GM19238 (cell line): ENCODE measurements around the gene OPRL1.
"Not testable (repeated sequence)": the region's sequence is repeated elsewhere in the genome, so short reads cannot be mapped to it uniquely, and the experiment has no call there.

Experiments used
- DNase-seq: peaks from one replicate; pipeline ENCODE4 v3.0.0; 2011; ENCODE audit warnings: low spot score; ENCODE audit not compliant: insufficient read length

The OPRL1 gene

DNA sequence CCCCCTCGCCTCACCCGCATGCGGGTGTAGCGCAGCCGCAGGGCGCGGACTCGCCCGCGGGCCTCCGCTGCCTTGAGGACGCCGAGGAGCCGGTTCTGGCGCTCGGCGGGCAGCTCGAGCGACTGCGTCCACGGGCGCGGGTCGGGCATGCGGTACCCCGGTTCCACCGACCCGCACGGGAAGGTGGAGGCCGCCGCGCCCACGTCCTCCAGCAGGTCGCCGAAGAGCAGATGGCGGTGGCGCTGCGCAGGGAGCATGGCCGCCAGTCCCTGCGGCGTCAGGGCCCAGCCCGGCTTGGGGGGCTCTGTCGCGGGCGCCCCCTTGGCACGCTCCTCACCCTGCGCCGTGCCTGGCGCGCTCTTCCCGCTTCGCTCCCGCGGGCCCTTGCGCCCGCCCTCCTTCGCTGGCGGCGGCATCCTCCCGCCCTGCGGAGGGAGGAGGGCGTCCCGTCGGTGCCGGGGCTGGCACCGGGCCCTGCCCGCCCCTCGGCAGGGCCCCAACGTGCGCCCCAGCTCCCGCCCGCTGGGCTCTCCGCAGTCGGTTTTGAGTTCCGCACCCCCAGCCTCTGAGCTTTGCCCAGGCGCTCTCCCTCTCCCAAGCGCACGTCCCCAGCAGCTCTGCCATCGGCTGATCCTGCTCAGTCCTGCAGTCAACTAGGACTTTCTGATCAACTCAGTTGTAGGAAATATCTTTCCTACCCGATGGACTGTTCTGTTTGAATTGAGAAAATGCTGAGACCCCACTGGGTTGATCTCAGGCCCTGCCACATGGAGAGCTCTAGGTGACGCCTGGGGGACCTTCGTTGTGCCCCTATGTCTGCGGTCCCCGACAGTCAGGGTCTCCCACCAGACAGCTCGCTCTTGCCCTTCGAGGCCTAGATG is 4.2 kb downstream of the OPRL1 start, which contains the start of gene LKAAEAR1:
TSS of gene LKAAEAR1 (minus strand) at position 595 of the 881 bp plus-strand sequence. CDS start at position 416, 179 bp downstream.
- DNase-seq = no peak

DNA sequence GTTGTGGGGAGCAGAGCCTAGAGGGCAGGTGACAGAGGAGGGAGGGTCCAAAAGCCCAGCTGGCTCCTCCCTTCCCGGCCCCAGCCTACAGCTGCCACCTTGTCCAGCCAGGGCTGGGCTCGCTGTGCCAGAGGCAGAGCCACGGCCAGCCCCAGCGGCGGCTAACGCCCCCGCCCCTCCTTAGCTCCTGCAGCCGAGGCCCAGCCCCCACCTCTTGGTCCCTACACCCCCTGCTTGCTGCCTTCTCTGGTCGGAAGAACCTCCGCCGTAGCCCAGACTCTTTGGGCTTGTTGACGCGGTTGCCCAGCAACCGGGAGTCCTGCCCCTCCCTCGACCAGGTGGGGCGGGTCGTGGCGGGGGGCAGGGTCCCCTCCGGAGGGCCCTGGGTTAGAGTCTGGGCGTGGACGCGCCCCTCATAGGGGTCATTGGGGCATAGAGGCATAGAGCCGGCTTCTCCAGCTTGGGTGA is 4.8 kb downstream of the OPRL1 start:
- no peak for DNase-seq

DNA sequence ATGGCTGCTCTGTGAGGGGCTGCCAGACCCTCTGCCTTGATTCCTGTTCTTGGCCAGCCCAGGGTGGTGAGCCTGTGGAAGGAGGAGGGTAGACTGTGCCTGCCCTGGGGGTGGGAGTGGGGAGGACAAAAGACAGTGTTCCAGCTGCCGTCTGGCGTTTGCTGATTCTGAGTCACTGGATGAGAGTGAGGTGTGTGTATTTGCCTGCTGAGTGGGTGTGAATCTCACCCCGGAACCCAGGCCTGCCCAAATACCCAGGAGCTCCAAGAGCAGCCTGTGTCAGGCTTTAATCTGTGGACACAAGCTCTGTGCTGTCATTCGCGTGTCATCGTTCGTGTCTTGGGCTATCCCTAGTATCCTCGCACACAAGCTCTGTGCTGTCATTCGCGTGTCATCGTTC is 6.9 kb downstream of the OPRL1 start:
- DNase-seq = no peak

DNA sequence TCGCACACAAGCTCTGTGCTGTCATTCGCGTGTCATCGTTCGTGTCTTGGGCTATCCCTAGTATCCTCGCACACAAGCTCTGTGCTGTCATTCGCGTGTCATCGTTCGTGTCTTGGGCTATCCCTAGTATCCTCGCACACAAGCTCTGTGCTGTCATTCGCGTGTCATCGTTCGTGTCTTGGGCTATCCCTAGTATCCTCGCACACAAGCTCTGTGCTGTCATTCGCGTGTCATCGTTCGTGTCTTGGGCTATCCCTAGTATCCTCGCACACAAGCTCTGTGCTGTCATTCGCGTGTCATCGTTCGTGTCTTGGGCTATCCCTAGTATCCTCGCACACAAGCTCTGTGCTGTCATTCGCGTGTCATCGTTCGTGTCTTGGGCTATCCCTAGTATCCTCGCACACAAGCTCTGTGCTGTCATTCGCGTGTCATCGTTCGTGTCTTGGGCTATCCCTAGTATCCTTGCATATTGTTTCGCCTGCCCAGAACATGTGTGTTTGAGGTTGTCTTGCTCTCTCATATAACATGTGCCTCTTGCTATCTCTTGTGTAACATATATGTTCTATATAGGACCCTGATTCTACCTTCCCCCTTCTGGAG is 7.4 kb downstream of the OPRL1 start:
- not testable (repeated sequence) for DNase-seq

DNA sequence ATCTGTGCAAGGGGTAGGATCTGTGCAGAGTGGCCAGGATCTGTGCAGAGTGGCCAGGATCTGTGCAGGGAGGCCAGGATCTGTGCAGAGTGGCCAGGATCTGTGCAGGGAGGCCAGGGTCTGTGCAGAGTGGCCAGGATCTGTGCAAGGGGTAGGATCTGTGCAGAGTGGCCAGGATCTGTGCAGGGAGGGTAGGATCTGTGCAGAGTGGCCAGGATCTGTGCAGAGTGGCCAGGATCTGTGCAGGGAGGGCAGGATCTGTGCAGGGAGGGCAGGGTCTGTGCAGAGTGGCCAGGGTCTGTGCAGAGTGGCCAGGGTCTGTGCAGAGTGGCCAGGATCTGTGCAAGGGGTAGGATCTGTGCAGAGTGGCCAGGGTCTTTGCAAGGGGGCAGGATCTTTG is 8.7 kb downstream of the OPRL1 start:
- DNase-seq = not testable (repeated sequence)

DNA sequence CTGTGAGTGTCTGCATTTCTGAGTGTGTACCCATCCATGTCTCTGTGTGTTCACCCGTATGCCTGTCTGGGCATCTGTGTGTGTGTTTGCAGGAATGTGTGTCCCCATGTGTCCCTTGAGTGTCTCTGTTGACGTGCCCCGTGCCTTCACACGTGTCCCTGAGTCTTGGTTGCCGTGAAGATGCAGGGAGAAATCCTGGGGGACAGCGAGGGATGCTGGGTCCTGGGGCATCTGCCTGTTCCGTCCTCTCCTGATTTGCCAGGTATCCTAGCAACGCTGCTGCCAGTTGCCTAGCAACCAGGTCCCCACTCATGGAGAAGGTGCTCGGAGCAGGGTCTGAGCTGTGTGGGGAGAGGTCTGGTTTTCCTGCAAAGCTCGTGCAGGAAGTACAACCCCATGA is 10.3 kb downstream of the OPRL1 start:
- DNase-seq = no peak

DNA sequence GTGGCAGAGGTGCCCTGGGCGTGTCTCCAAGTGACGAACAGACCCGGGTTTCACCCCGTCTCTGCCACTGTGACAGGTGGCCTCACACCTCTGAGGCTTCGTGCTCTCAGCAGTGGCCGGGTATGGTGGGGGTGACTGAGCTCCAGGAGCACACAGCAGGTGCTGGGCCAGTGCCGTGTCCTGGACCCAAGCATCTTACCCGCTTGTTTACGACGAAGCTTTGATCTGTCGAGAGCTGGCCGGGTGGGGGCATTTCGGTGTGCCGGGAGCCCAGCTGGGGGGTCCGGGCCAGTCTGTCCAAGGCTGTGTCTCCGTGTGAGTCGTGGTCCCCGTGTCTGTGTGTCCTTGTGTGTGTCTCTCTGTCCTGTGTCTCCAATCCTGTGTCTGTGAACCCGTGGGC is 11.5 kb downstream of the OPRL1 start:
- DNase-seq = no peak

DNA sequence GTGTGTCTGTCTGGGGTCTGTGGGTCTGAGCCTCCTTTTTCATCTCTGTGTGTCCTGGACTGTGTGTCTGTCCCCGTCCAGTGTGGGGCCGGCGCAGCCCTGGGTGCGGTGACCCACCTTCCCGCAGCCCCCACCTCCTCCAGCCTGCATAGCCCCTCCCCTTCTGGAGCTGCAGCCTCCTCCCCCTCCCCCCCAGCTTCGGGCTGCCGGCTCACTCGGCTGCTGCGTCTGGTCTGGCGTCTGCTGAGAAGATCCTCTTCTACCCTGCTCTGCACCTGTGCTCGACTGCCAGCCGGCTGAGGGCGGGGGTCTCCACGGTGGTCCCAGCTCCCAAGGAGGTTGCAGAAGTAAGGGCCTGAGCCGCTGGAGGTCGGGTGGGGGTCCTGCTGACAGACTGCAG is 11.9 kb downstream of the OPRL1 start:
- DNase-seq = no peak

DNA sequence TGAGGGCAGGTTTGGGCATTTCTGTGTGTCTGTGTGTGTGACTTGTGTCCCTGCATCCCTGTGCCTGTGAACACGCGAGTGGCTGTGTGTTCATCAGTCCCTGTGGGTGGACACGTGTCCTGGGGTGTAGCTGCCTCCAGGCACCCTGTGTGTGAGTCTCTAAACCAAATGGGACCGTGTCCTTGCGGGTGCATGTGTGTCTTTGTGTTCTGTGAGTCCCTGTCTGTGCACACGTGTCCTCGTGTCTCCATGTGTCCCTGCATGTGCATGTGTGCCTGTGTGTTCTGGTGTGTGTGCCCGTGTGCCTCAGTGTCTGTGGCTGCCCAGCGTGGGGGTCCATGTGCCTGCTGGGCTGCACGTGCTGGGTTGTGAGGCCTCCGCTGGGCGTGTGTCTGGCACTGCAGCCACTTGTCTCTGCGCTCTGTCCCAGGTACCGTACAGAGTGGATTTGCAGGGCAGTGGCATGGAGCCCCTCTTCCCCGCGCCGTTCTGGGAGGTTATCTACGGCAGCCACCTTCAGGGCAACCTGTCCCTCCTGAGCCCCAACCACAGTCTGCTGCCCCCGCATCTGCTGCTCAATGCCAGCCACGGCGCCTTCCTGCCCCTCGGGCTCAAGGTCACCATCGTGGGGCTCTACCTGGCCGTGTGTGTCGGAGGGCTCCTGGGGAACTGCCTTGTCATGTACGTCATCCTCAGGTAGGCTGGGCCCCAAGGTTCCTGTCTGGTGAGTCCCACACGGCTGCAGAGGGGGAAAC is 12.6 kb downstream of the OPRL1 start:
- no peak for DNase-seq

DNA sequence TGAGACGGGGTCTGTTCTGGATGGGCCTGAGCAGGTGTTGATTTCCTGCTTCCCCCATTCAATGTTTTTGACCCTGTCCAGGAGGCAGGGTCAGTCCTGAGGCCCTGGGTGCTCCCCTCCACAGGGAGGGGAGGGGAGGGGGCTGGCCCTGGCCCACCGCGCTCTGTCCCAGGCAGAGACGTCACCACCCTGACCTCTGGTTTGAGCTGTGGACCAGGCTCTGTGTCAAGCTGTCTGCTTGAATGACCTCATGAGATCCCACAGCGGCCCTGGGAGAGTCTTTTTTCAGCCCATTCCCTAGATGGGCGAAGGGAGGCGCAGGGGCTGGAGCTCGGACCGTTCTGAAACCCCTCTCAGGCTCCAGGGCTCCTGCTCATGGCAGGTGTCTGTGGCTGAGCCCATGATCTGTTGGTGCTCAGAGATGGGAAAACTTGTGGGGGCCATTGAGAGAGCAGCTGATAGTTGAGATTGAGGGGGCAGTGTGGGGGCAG is 13.2 kb downstream of the OPRL1 start:
- no peak for DNase-seq

DNA sequence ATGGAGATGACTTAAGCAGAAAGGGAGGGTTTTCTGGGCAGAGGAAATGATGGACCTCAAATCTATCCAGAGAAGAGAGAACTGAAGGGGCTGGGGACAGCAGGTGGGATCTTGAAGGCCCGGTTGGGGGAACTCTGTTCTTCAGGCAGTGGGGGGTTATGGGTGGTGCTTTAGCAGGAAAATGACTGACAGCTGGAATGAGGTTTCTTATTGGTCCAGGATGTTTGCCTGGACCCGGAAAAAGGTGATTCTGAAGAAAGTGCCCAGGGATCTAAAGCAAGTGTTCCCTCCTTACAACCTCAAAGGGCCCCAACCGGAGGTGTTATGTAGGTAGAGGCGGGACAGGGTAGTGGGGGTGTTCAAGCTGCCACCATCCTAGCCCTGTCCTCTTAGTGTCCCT is 15.6 kb downstream of the OPRL1 start:
- DNase-seq = no peak

DNA sequence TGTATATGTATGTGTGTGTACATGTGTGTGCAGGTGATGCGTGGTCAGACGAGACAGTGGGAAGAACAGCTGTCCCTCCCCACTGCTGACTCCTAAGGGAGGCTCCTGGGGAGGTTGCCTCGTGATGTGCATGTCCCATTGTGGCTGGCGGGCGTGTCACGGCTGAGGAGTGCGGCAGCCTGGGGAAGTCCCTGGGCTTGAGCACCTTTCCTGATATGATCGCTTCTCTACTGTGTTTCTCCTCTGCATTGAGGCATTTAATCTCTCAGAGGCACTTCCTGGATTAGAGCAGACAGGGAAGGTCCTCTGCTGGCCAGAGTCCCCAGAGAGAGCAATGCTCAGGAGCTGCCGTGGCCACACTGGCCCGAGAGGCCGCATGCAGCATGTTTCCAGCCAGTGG is 16.0 kb downstream of the OPRL1 start:
- DNase-seq = no peak

DNA sequence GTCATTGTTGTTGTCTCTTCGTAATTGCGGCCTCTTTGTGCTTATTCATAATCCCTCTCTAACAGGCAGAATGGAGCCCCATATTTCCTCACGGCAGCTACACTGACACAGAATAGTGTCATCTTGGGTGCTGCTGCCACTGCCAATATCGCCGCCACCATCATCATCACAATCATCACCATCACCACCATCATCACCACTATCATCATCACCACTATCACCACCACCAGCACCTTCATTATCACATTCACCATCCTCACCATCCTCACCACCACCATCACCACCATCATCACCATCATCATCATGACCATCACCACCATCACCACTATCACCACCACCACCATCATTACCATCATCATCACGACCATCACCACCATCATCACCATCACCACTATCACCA is 16.7 kb downstream of the OPRL1 start:
- DNase-seq = no peak

DNA sequence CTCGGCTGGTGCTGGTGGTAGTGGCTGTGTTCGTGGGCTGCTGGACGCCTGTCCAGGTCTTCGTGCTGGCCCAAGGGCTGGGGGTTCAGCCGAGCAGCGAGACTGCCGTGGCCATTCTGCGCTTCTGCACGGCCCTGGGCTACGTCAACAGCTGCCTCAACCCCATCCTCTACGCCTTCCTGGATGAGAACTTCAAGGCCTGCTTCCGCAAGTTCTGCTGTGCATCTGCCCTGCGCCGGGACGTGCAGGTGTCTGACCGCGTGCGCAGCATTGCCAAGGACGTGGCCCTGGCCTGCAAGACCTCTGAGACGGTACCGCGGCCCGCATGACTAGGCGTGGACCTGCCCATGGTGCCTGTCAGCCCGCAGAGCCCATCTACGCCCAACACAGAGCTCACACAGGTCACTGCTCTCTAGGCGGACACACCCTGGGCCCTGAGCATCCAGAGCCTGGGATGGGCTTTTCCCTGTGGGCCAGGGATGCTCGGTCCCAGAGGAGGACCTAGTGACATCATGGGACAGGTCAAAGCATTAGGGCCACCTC is 18.7 kb downstream of the OPRL1 start:
- no peak for DNase-seq

DNA sequence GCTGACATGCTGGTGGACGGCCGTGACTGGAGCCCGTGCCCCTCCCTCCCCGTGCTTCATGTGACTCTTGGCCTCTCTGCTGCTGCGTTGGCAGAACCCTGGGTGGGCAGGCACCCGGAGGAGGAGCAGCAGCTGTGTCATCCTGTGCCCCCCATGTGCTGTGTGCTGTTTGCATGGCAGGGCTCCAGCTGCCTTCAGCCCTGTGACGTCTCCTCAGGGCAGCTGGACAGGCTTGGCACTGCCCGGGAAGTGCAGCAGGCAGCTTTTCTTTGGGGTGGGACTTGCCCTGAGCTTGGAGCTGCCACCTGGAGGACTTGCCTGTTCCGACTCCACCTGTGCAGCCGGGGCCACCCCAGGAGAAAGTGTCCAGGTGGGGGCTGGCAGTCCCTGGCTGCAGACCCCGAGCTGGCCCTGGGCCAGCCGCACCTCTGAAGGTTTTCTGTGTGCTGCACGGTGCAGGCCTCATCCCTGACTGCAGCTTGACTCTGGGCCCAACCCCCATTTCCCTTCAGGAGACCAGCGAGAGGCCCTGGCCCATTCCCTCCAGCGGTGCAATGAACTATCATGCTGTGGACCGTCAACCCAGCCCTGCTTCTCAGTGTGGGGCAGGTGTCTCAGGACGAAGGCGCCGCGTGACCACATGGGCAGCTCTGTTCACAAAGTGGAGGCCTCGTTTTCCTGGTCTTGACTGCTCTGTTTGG is 19.4 kb downstream of the OPRL1 start:
- no peak for DNase-seq

DNA sequence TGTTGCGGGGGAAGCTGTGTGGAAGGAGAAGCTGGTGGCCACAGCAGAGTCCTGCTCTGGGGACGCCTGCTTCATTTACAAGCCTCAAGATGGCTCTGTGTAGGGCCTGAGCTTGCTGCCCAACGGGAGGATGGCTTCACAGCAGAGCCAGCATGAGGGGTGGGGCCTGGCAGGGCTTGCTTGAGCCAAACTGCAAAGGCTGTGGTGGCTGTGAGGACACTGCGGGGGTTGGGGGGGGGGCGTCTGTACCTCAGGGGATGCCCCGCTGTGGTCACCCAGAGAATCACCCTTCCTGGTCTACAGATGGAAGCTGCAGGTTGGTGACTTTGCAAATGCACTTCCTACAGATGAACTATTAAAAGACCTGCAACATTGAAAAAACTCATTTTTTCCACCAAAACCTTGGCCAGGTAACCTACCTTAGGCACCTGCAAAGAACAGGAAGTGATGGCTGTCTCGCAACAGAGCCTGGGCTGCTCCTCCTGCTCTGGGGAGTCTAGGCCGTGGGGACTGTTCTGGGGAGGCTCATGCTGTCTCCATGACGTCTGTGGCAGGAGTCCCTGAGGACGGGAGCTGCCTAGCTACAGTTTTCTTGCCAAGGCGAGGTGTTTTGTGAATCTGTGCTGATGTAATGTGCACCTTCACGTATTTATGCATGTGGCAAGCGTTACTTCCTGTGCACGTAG is 20.1 kb downstream of the OPRL1 start:
- DNase-seq = no peak

DNA sequence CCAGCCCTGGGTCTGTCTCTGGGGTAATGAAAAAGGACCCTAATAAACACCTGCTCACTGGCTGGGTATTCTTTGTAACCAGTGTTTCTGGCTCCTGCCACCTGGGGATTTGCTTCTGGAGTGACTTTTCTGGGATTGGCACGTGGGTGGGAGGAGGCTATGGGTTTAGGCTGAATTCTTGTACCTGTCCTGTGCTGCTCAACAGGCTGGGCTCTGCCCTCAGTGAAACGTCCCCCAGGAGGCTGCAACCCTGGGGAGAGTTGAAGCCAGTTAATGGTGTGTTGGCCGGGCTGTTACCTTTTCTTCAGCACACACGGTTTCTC is 20.6 kb downstream of the OPRL1 start:
- no peak for DNase-seq

DNA sequence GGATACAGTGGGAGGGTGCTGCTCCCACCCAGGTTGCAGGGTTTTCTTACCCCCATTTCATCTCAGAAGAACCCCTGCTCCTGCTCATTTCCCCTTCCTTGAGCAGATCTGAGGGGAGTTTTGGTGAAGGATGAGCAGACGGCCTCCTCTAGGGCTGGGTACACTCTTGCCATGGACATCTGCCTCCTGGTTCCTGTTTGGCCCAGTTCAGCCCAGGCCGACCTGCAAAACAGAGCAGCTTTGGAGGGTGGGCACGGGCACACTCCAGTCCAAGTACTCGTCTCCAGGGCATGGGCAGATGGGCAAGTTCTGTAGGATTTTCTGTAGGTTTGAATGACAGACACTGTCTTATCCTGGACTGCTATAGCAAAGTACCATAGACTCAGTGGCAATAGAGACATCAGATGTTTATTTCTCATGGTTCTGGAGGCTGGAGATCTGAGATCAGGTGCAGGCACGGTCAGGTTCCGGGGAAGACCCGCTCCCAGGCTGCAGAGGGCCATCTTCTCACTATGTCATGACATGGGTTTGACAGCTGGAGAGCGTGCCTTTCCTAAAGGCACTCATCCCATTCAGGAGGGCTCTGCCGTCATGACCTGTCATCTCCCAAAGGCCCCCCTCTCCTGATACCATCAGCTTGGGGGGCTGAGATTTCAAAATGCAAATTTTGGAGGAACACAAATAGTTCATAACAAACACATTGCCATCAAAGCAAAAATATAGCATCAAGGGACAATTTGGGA is 21.2 kb downstream of the OPRL1 start:
- no peak for DNase-seq

DNA sequence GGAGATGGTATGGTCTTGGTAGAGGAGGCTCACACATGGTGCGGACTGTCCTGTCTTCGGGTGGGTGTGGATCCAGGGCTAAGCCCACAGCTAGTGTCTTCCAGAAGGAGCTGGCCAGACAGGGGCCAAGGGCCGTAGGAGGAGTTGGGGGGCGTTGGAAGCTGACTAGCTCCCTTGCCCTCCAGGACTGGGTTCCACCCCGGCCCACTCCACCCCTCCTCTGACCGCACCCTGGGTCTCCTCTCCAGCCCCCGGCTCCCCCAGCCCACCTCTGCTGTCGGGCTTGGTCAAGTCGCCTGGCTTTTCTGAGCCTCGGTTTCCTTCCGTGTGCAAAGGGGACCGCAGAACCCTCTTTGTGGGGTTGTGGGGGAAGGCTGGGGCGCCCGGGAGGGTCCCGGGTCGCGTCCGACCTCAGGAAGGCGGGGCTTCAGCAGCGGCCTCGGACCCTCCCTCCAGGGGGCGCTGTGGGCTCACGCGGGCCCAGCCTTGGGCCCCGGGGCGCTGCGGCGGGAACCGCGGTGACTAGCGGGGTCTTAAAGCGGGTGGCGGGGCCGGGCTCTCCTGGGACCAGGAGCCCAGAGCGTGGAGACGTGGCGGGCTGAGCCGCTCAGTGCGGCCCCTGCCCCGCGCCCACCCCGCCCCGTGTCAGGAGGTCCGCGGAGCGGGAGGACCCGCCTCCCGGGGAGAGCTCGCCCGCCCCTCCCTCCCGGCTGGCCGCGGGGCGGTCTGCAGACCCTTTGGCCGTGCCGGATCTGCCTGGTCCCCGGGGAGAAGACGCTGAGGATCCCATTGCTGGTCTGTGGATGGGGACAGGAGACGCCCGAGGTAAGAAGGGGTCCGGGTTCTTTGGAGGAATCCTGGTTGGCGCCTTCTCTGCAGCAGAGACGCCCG is 22.1 kb downstream of the OPRL1 start:
- peak; percentile 59 for DNase-seq
